ENCODE data around the gene FAM78B.

FAM78B gene

GRCh38 chr1:166039436-166040201, 127.2 kb downstream of the FAM78B start:
- Histone ChIP-seq H3K4me1 (ENCODE audit: control insufficient read depth, insufficient read depth, low read length, poor library complexity, severe bottlenecking) (no peaks in the 10 kb centered on the region), H3K27ac (ENCODE audit: low read depth, low read length, severe bottlenecking) (no peak overlapping the region), H3K4me3 (ENCODE audit: extremely low read depth, insufficient read depth, low read length, poor library complexity, severe bottlenecking) (no peak overlapping the region), H3K36me3 (ENCODE audit: control insufficient read depth, insufficient read depth, low read length) (no peaks in the 10 kb centered on the region), H3K9me3 (ENCODE audit: control insufficient read depth, low read length) (no peaks in the 10 kb centered on the region)
- WGBS, 2 experiments (ENCODE audit: insufficient coverage in 2 of 2): 83 to 88% methylated on average over 4 to 5 of the region's 9 CpGs

GRCh38 chr1:166036092-166036491, 130.7 kb downstream of the FAM78B start:
- WGBS, 2 experiments (ENCODE audit: insufficient coverage in 2 of 2): 75 to 79% methylated on average over 5 of the region's 5 CpGs
- Histone ChIP-seq H3K9me3 (ENCODE audit: control insufficient read depth, low read length) (no peaks in the 10 kb centered on the region), H3K36me3 (ENCODE audit: control insufficient read depth, insufficient read depth, low read length) (no peaks in the 10 kb centered on the region), H3K27ac (ENCODE audit: low read depth, low read length, severe bottlenecking) (no peak overlapping the region), H3K4me3 (ENCODE audit: extremely low read depth, insufficient read depth, low read length, poor library complexity, severe bottlenecking) (no peak overlapping the region), H3K4me1 (ENCODE audit: control insufficient read depth, insufficient read depth, low read length, poor library complexity, severe bottlenecking) (no peaks in the 10 kb centered on the region)

- Histone ChIP-seq H3K36me3 (ENCODE audit: control insufficient read depth, insufficient read depth, low read length) (no peaks in the 10 kb centered on the region), H3K27ac (ENCODE audit: low read depth, low read length, severe bottlenecking) (no peak overlapping the region), H3K9me3 (ENCODE audit: control insufficient read depth, low read length) (no peaks in the 10 kb centered on the region), H3K4me3 (ENCODE audit: extremely low read depth, insufficient read depth, low read length, poor library complexity, severe bottlenecking) (no peak overlapping the region), H3K4me1 (ENCODE audit: control insufficient read depth, insufficient read depth, low read length, poor library complexity, severe bottlenecking) (no peaks in the 10 kb centered on the region)
- 83 to 92% methylated on average over 7 to 8 of the region's 11 CpGs for WGBS, 2 experiments (ENCODE audit: insufficient coverage in 2 of 2)
These were observed 134.0 kb downstream of the FAM78B start for GRCh38 chr1:166032572-166033371.

- Histone ChIP-seq H3K4me3 (ENCODE audit: extremely low read depth, insufficient read depth, low read length, poor library complexity, severe bottlenecking) (no peak overlapping the region), H3K9me3 (ENCODE audit: control insufficient read depth, low read length) (no peaks in the 10 kb centered on the region), H3K4me1 (ENCODE audit: control insufficient read depth, insufficient read depth, low read length, poor library complexity, severe bottlenecking) (no peaks in the 10 kb centered on the region), H3K36me3 (ENCODE audit: control insufficient read depth, insufficient read depth, low read length) (no peaks in the 10 kb centered on the region), H3K27ac (ENCODE audit: low read depth, low read length, severe bottlenecking) (no peak overlapping the region)
- whole genome bisulfite sequencing, 2 experiments (ENCODE audit: insufficient coverage in 2 of 2): no CpG with 5 or more reads among the region's 1 CpG
These were observed 134.7 kb downstream of the FAM78B start for GRCh38 chr1:166031932-166032571.

GRCh38 chr1:166029196-166029945, 137.4 kb downstream of the FAM78B start:
- no peaks in the 10 kb centered on the region for H3K36me3 ChIP-seq (ENCODE audit: control insufficient read depth, insufficient read depth, low read length)
- no peaks in the 10 kb centered on the region for H3K9me3 ChIP-seq (ENCODE audit: control insufficient read depth, low read length)
- no peak overlapping the region for H3K4me3 ChIP-seq (ENCODE audit: extremely low read depth, insufficient read depth, low read length, poor library complexity, severe bottlenecking)
- WGBS, 2 experiments (ENCODE audit: insufficient coverage in 2 of 2): 83 to 96% methylated on average over 4 of the region's 4 CpGs
- H3K4me1 ChIP-seq (ENCODE audit: control insufficient read depth, insufficient read depth, low read length, poor library complexity, severe bottlenecking): no peaks in the 10 kb centered on the region
- no peak overlapping the region for H3K27ac ChIP-seq (ENCODE audit: low read depth, low read length, severe bottlenecking)

GRCh38 chr1:166026555-166026954, 140.2 kb downstream of the FAM78B start:
- no peaks in the 10 kb centered on the region for H3K36me3 ChIP-seq (ENCODE audit: control insufficient read depth, insufficient read depth, low read length)
- no peaks in the 10 kb centered on the region for H3K9me3 ChIP-seq (ENCODE audit: control insufficient read depth, low read length)
- H3K27ac ChIP-seq (ENCODE audit: low read depth, low read length, severe bottlenecking): no peak overlapping the region
- H3K4me3 ChIP-seq (ENCODE audit: extremely low read depth, insufficient read depth, low read length, poor library complexity, severe bottlenecking): no peak overlapping the region
- no peaks in the 10 kb centered on the region for H3K4me1 ChIP-seq (ENCODE audit: control insufficient read depth, insufficient read depth, low read length, poor library complexity, severe bottlenecking)
- no CpG with 5 or more reads among the region's 1 CpG for WGBS, 2 experiments (ENCODE audit: insufficient coverage in 2 of 2)

- no peak overlapping the region for H3K27ac ChIP-seq (ENCODE audit: low read depth, low read length, severe bottlenecking)
- H3K4me1 ChIP-seq (ENCODE audit: control insufficient read depth, insufficient read depth, low read length, poor library complexity, severe bottlenecking): no peaks in the 10 kb centered on the region
- 76 to 94% methylated on average over 2 of the region's 2 CpGs for WGBS, 2 experiments (ENCODE audit: insufficient coverage in 2 of 2)
- H3K4me3 ChIP-seq (ENCODE audit: extremely low read depth, insufficient read depth, low read length, poor library complexity, severe bottlenecking): no peak overlapping the region
- H3K9me3 ChIP-seq (ENCODE audit: control insufficient read depth, low read length): no peaks in the 10 kb centered on the region
- H3K36me3 ChIP-seq (ENCODE audit: control insufficient read depth, insufficient read depth, low read length): no peaks in the 10 kb centered on the region
These were observed 140.7 kb downstream of the FAM78B start for GRCh38 chr1:166026143-166026542.

- WGBS, 2 experiments (ENCODE audit: insufficient coverage in 2 of 2): 60 to 90% methylated on average over 2 to 3 of the region's 3 CpGs
- no peak overlapping the region for H3K4me3 ChIP-seq (ENCODE audit: extremely low read depth, insufficient read depth, low read length, poor library complexity, severe bottlenecking)
- H3K4me1 ChIP-seq (ENCODE audit: control insufficient read depth, insufficient read depth, low read length, poor library complexity, severe bottlenecking): no peaks in the 10 kb centered on the region
- H3K9me3 ChIP-seq (ENCODE audit: control insufficient read depth, low read length): no peaks in the 10 kb centered on the region
- H3K27ac ChIP-seq (ENCODE audit: low read depth, low read length, severe bottlenecking): no peak overlapping the region
- no peaks in the 10 kb centered on the region for H3K36me3 ChIP-seq (ENCODE audit: control insufficient read depth, insufficient read depth, low read length)
These were observed 146.6 kb downstream of the FAM78B start for GRCh38 chr1:166020210-166020609.

Measured in mesodermal cell (in vitro differentiated cells).